Subcutaneous abdominal adipose tissue (tissue), 5 donors: ENCODE results near the gene CEACAM8.

Experiments used
- H3K27ac ChIP-seq: one replicate; pipeline ENCODE4 v1.7.0; 2013; ENCODE audit warnings: low read depth, mild to moderate bottlenecking, inconsistent platforms, low read length, moderate library complexity
- H3K27me3 ChIP-seq, 5 donors: one replicate each; pipeline ENCODE4 v1.7.0; 2013; ENCODE audit warnings: low read length in 5 of 5, inconsistent platforms in 1 of 5; ENCODE audit not compliant: control insufficient read depth in 5 of 5, insufficient read depth in 4 of 5
- H3K36me3 ChIP-seq, 5 donors: one replicate each; pipeline ENCODE4 v1.7.0; 2013; ENCODE audit warnings: low read length in 5 of 5; ENCODE audit not compliant: control insufficient read depth in 5 of 5, insufficient read depth in 5 of 5
- H3K4me1 ChIP-seq, 5 donors: one replicate each; pipeline ENCODE4 v1.7.0; 2013; ENCODE audit warnings: low read length in 5 of 5, mild to moderate bottlenecking in 3 of 5, moderate library complexity in 1 of 5; ENCODE audit not compliant: control insufficient read depth in 5 of 5, insufficient read depth in 5 of 5
- H3K4me3 ChIP-seq, 5 donors: one replicate each; pipeline ENCODE4 v1.7.0; 2013; ENCODE audit warnings: low read length in 5 of 5, low read depth in 1 of 5
- H3K9ac ChIP-seq, 5 donors: one replicate each; pipeline ENCODE4 v1.7.0; 2013; ENCODE audit warnings: low read length in 5 of 5, mild to moderate bottlenecking in 4 of 5, moderate library complexity in 3 of 5
- H3K9me3 ChIP-seq, 5 donors: one replicate each; pipeline ENCODE4 v1.7.0; 2013; ENCODE audit warnings: low read length in 5 of 5; ENCODE audit not compliant: control insufficient read depth in 5 of 5
- donor health status: healthy.
- donor health status: healthy.
- donor health status: healthy.
- donor health status: healthy.
- donor health status: healthy.

The CEACAM8 gene

GRCh38 chr19:42531313-42531712 is 63.4 kb downstream of the CEACAM8 start:
- H3K27ac ChIP-seq, result no peak overlapping the region
- H3K4me3 ChIP-seq, result no peak overlapping the region
- no peak overlapping the region for H3K9ac ChIP-seq
- no peaks in the 10 kb centered on the region for H3K27me3 ChIP-seq
- peaks cover 2 to 32% (median 20%) of the 10 kb centered on the region in 5 donors for H3K4me1 ChIP-seq
- H3K9me3 ChIP-seq, result no peaks in the 10 kb centered on the region
- peaks cover 3 to 9% (median 6%) of the 10 kb centered on the region in 5 donors for H3K36me3 ChIP-seq
